H1 (cell line): ENCODE results near the gene TEX2. TPM values are rescaled to one million over a fixed set of nuclear protein-coding genes. Genes with fewer than 3 reads are reported as not detected.

Experiments used
- CTCF ChIA-PET: fragments of 300-600 bp; sonication (Branson Sonifier 250); formaldehyde crosslinking; loops from one replicate; lab custom pipeline; 2021; ENCODE audit not compliant: partially characterized antibody; lab: Charles Lee
- POLR2A ChIA-PET: fragments of 300-600 bp; sonication (Branson Sonifier 250); formaldehyde crosslinking; loops from one replicate; lab custom pipeline; 2021; ENCODE audit warnings: inconsistent platforms; ENCODE audit not compliant: partially characterized antibody; lab: Charles Lee
- DNase-seq, 2 experiments: peaks; one replicate each; pipeline versions ENCODE4 v3.0.0 to v3.0.0-alpha.2; 2010 to 2022; ENCODE audit warnings: low spot score in 2 of 2, low read depth in 1 of 2, mixed read lengths in 1 of 2
- FAIRE-seq: peaks from 2 replicates; lab custom pipeline; 2011; peaks lifted over from hg19 to GRCh38; lab: Jason Lieb, UNC
- H2AFZ ChIP-seq: 2 replicates; pipeline ENCODE4 v1.8.1; 2012; ENCODE audit warnings: low read length, inconsistent platforms
- H2AK5ac ChIP-seq: 2 replicates; pipeline ENCODE4 v1.6.1; 2013; ENCODE audit warnings: low read depth, low read length
- H2BK120ac ChIP-seq: replicated peaks from 2 replicates; pipeline ENCODE3; 2013; ENCODE audit warnings: low read depth, low read length, inconsistent platforms
- H2BK12ac ChIP-seq: 2 replicates; pipeline ENCODE4 v1.6.1; 2013; ENCODE audit warnings: low read depth, low read length
- H2BK15ac ChIP-seq: 2 replicates; pipeline ENCODE4 v1.6.1; 2013; ENCODE audit warnings: low read length
- H2BK20ac ChIP-seq: 2 replicates; pipeline ENCODE4 v1.6.1; 2013; ENCODE audit warnings: low read length
- H2BK5ac ChIP-seq: 2 replicates; pipeline ENCODE4 v1.6.1; 2013; ENCODE audit warnings: low read depth, low read length
- H3K14ac ChIP-seq: 2 replicates; pipeline ENCODE4 v1.6.1; 2013; ENCODE audit warnings: inconsistent platforms; ENCODE audit not compliant: insufficient read length
- H3K18ac ChIP-seq: 2 replicates; pipeline ENCODE4 v1.6.1; 2013; ENCODE audit warnings: low read length; ENCODE audit errors: extremely low read depth
- H3K23ac ChIP-seq: 2 replicates; pipeline ENCODE4 v1.6.1; 2013; ENCODE audit warnings: inconsistent platforms; ENCODE audit not compliant: insufficient read length
- H3K23me2 ChIP-seq: 2 replicates; pipeline ENCODE4 v1.6.1; 2013; ENCODE audit warnings: low read depth, low read length
- H3K27ac ChIP-seq: 2 replicates; pipeline ENCODE4 v1.6.1; 2011; ENCODE audit warnings: low read depth, low read length, inconsistent platforms
- H3K27me3 ChIP-seq, 4 experiments: replicated peaks in 1 of 4; 1 replicate in 1 of 4; 2 replicates in 3 of 4; pipeline versions ENCODE4 v1.6.1 to v1.8.1; 2011 to 2013; ENCODE audit warnings: low read length in 3 of 4, mild to moderate bottlenecking in 3 of 4, inconsistent platforms in 2 of 4, mixed read lengths in 2 of 4, moderate library complexity in 1 of 4; ENCODE audit not compliant: control insufficient read depth in 3 of 4, insufficient read depth in 3 of 4; ENCODE audit errors: extremely low read depth in 1 of 4
- H3K36me3 ChIP-seq, 4 experiments: 2 replicates each; pipeline versions ENCODE4 v1.6.1 to v1.8.1; 2011 to 2013; ENCODE audit warnings: mild to moderate bottlenecking in 4 of 4, low read length in 3 of 4, moderate library complexity in 2 of 4, control low read depth in 1 of 4, inconsistent platforms in 1 of 4; ENCODE audit not compliant: insufficient read depth in 4 of 4, control insufficient read depth in 2 of 4
- H3K4ac ChIP-seq: replicated peaks from 2 replicates; pipeline ENCODE3; 2013; ENCODE audit warnings: low read length, low read depth, mixed read lengths, inconsistent platforms; ENCODE audit not compliant: insufficient read length
- H3K4me1 ChIP-seq, 4 experiments: replicated peaks in 1 of 4; 1 replicate in 1 of 4; 2 replicates in 3 of 4; pipeline versions ENCODE4 v1.6.1 to v1.8.1; 2011 to 2013; ENCODE audit warnings: low read length in 3 of 4, inconsistent platforms in 2 of 4, mixed read lengths in 1 of 4; ENCODE audit not compliant: insufficient read depth in 4 of 4, control insufficient read depth in 3 of 4
- H3K4me2 ChIP-seq, 2 experiments: 2 replicates each; pipeline versions ENCODE4 v1.6.1 to v1.8.1; 2011 to 2013; ENCODE audit warnings: low read depth in 2 of 2, low read length in 2 of 2, control low read depth in 1 of 2, inconsistent platforms in 1 of 2, mild to moderate bottlenecking in 1 of 2; ENCODE audit not compliant: insufficient read depth in 1 of 2
- H3K4me3 ChIP-seq, 4 experiments: fragments of 200-600, 300-600 bp in 1 of 4; sonication (generic), shearing (Covaris generic), sonication (Bioruptor Twin) in 1 of 4; 2 replicates each; pipeline versions ENCODE4 v1.5.1 to v1.8.1; 2011 to 2016; ENCODE audit warnings: low read length in 4 of 4, low read depth in 3 of 4, control low read depth in 2 of 4, inconsistent platforms in 2 of 4, mild to moderate bottlenecking in 2 of 4, mixed read lengths in 1 of 4, moderate library complexity in 1 of 4; ENCODE audit not compliant: insufficient read depth in 2 of 4; ENCODE audit errors: extremely low read depth in 1 of 4
- H3K56ac ChIP-seq: replicated peaks from 2 replicates; pipeline ENCODE3; 2013; ENCODE audit warnings: low read depth, mild to moderate bottlenecking, mixed read lengths, low read length, inconsistent platforms; ENCODE audit not compliant: insufficient read length
- H3K79me1 ChIP-seq: 2 replicates; pipeline ENCODE4 v1.6.1; 2013; ENCODE audit warnings: low read depth, low read length, control low read depth
- H3K79me2 ChIP-seq, 2 experiments: 2 replicates each; pipeline versions ENCODE4 v1.6.1 to v1.8.1; 2012 to 2013; ENCODE audit warnings: low read length in 2 of 2, mild to moderate bottlenecking in 2 of 2, inconsistent platforms in 1 of 2; ENCODE audit not compliant: insufficient read depth in 2 of 2, control insufficient read depth in 1 of 2
- H3K9ac ChIP-seq, 4 experiments: replicated peaks in 1 of 4; 1 replicate in 1 of 4; 2 replicates in 3 of 4; pipeline versions ENCODE4 v1.6.1 to v1.8.1; 2011 to 2013; ENCODE audit warnings: low read depth in 3 of 4, low read length in 3 of 4, control low read depth in 2 of 4, mild to moderate bottlenecking in 2 of 4, moderate library complexity in 2 of 4, inconsistent platforms in 1 of 4; ENCODE audit errors: extremely low read depth in 1 of 4
- H3K9me3 ChIP-seq, 2 experiments: 2 replicates each; pipeline versions ENCODE4 v1.6.1 to v1.8.1; 2012 to 2013; ENCODE audit warnings: mild to moderate bottlenecking in 2 of 2, moderate library complexity in 2 of 2, control low read depth in 1 of 2, inconsistent platforms in 1 of 2, low read depth in 1 of 2, low read length in 1 of 2, mixed read lengths in 1 of 2; ENCODE audit not compliant: insufficient read depth in 2 of 2
- H4K20me1 ChIP-seq, 2 experiments: replicated peaks in 1 of 2; 2 replicates each; pipeline versions ENCODE3 to v1.8.1; 2011 to 2013; ENCODE audit warnings: inconsistent platforms in 2 of 2, low read length in 2 of 2, mild to moderate bottlenecking in 1 of 2; ENCODE audit not compliant: insufficient read depth in 2 of 2, control insufficient read depth in 1 of 2
- H4K5ac ChIP-seq: 2 replicates; pipeline ENCODE4 v1.6.1; 2013; ENCODE audit warnings: low read length, low read depth, mixed read lengths, inconsistent platforms; ENCODE audit not compliant: insufficient read length
- H4K8ac ChIP-seq: 2 replicates; pipeline ENCODE4 v1.8.0; 2013; ENCODE audit warnings: mild to moderate bottlenecking, moderate library complexity, low read length, inconsistent platforms; ENCODE audit not compliant: insufficient read depth; ENCODE audit errors: extremely low read depth
- H4K91ac ChIP-seq: replicated peaks from 2 replicates; pipeline ENCODE3; 2013; ENCODE audit warnings: low read length, mixed read lengths, inconsistent platforms; ENCODE audit not compliant: insufficient read length
- BACH1 ChIP-seq: IDR thresholded peaks from 2 replicates; pipeline ENCODE4 v1.6.1; 2012; ENCODE audit warnings: low read length, improper control_type of control experiment
- CHD2 ChIP-seq: IDR thresholded peaks from 2 replicates; pipeline ENCODE4 v1.6.1; 2012; ENCODE audit warnings: low read length, improper control_type of control experiment
- MAFK ChIP-seq: IDR thresholded peaks from 2 replicates; pipeline ENCODE4 v1.6.1; 2012; ENCODE audit warnings: low read depth, mild to moderate bottlenecking, improper control_type of control experiment, low read length
- POLR2A ChIP-seq, 2 experiments: IDR thresholded peaks; 1 replicate in 1 of 2; 2 replicates in 1 of 2; pipeline ENCODE4 v1.6.1; 2011; ENCODE audit warnings: low read depth in 2 of 2, low read length in 2 of 2, mild to moderate bottlenecking in 2 of 2; ENCODE audit errors: control extremely low read depth in 1 of 2
- RAD21 ChIP-seq, 2 experiments: IDR thresholded peaks in 1 of 2; conservative IDR thresholded peaks in 1 of 2; 2 replicates each; pipeline ENCODE4 v1.6.1; 2011; ENCODE audit warnings: low read depth in 2 of 2, low read length in 2 of 2, improper control_type of control experiment in 1 of 2, inconsistent platforms in 1 of 2, mild to moderate bottlenecking in 1 of 2, moderate library complexity in 1 of 2
- RBBP5 ChIP-seq: IDR thresholded peaks from 2 replicates; pipeline ENCODE4 v1.7.1; 2012; ENCODE audit warnings: low read depth, mild to moderate bottlenecking, inconsistent platforms, low read length, moderate library complexity, borderline replicate concordance
- SIRT6 ChIP-seq: IDR thresholded peaks from one replicate; pipeline ENCODE4 v1.7.1; 2012; ENCODE audit warnings: low read length, inconsistent platforms
- SP2 ChIP-seq: IDR thresholded peaks from 2 replicates; pipeline ENCODE4 v1.6.1; 2012; ENCODE audit warnings: mild to moderate bottlenecking, low read length, inconsistent platforms
- TEAD4 ChIP-seq: IDR thresholded peaks from 2 replicates; pipeline ENCODE4 v1.6.1; 2012; ENCODE audit warnings: low read depth, low read length, inconsistent platforms, mixed read lengths
- WGBS, 2 experiments: shearing (Covaris generic) in 1 of 2; methylation state at CpG; one replicate each; pipeline versions ENCODE4 v1.1.6 to v1.1.7; 2013 to 2015; ENCODE audit warnings: low lambda C conversion rate in 2 of 2, mixed read lengths in 2 of 2, inconsistent platforms in 1 of 2, low coverage in 1 of 2, missing lambda C conversion rate in 1 of 2; ENCODE audit not compliant: insufficient replicate concordance in 2 of 2, insufficient coverage in 1 of 2, insufficient read length in 1 of 2; ENCODE audit errors: extremely low coverage in 1 of 2, missing lambda C conversion rate in 1 of 2; 5-methylcytosine and 5-hydroxymethylcytosine counted together
- polyA plus RNA-seq, 7 experiments: library from polyadenylated mRNA; depleted of rRNA in 3 of 7; stranded (reverse) in 5 of 7; unstranded in 2 of 7; fragments of >200 nt in 5 of 7; fragments of 200-250 nt in 2 of 7; gene quantifications; 1 replicate in 5 of 7; 2 replicates in 1 of 7; 4 replicates in 1 of 7; pipeline versions ENCODE4 v1.2.1 to v1.2.3, GENCODE V29; 2011 to 2013; ENCODE audit warnings: missing spikeins in 2 of 7, mixed read lengths in 2 of 7
- total RNA-seq: library from RNA; stranded (reverse); fragmentation: NEBNext Ultra II Directional; extraction: Animal tissue kit (Norgen Biotek cat#: 25700); gene quantifications from 2 replicates; pipeline ENCODE4 v1.2.1, GENCODE V29; 2021
- TF ChIP-seq, protein P1 (sequence below): IDR thresholded peaks from 2 replicates; pipeline ENCODE4 v1.6.1; 2012; ENCODE audit warnings: inconsistent platforms
- TF ChIP-seq, protein P2 (sequence below): IDR thresholded peaks from 2 replicates; pipeline ENCODE4 v1.6.1; 2011; ENCODE audit warnings: low read length, improper control_type of control experiment

TEX2 gene
- total and polyA plus RNA-seq, 2 of the 8 experiments (the other 6 are each of a cell fraction or from before 2014, with no cell fraction given) = 6.1 to 15.6 TPM

DNA sequence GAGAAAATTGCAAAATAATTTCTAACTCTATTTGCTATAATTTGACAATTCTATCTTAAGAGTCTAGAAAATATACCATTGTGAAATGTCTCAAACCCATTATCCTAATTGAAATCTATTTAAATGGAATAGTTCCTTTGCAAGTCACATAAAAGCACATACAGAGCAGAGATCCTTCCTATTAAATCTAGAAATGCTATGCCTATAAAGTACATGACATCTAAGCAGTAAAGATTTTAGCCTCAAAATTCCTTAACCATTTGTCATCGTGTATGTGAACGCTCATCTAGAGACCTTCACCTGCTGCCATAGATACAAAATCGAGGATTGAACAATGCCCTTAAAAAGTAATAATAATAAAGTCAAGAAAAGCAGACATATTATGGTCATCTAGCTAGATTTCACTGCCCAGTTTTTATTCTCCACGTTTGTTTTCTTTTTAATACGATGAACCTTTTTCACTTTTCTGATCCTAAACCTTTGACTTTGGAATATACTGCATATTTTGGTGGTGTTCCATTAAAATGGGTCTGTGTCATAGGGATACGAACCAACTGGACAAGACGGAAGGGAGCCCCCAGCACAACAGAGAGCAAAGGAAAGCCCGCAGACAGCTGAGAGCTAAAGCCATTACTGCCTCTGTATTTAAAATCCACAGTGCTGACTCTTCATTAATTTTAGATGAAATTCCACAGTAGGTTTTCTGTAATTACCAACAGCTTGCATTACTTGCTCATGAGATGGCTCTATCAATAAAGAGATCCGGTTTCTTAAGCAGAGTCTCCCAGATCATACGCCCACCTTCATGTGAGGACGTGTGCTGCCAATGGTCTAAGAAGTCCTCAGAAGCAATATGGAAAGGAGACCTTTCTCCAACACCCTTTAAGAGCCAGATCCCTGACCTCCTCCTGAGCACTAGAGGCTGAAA lies 17.6 kb downstream of the TEX2 start:
- H3K4me2 ChIP-seq = no peak overlapping the region
- CTCF ChIA-PET = interaction anchor here (0.7 to 2.1 kb wide), 5 partner anchors 9 to 80 kb away, joined by 3 to 11 read pairs (median 4); no protein-coding TSS in a partner anchor
- peaks cover 0 to 2% of the 10 kb centered on the region in 2 experiments for H4K20me1 ChIP-seq
- H3K56ac ChIP-seq = no peak overlapping the region
- H2BK20ac ChIP-seq = no peak overlapping the region
- no peak for FAIRE-seq
- no peak overlapping the region for H2AK5ac ChIP-seq
- H3K4me3 ChIP-seq = no peak overlapping the region
- no peak overlapping the region for H2BK15ac ChIP-seq
- peaks cover 0 to 2% (median under 1%) of the 10 kb centered on the region in 4 experiments; a peak in 3 of 7 replicates for H3K4me1 ChIP-seq
- no peak overlapping the region for H3K9ac ChIP-seq
- H4K5ac ChIP-seq = no peak overlapping the region
- no peaks in the 10 kb centered on the region for H3K9me3 ChIP-seq
- H3K23me2 ChIP-seq = no peaks in the 10 kb centered on the region
- peaks cover 2% of the 10 kb centered on the region for H3K79me1 ChIP-seq
- no peak overlapping the region for H2AFZ ChIP-seq
- no peak overlapping the region for H3K18ac ChIP-seq
- no peak overlapping the region for H4K8ac ChIP-seq
- no peak overlapping the region for H3K4ac ChIP-seq
- H2BK12ac ChIP-seq = no peak overlapping the region
- no peak overlapping the region for H2BK120ac ChIP-seq
- no peaks in the 10 kb centered on the region for H3K27me3 ChIP-seq
- H3K79me2 ChIP-seq = 0 out of 4 replicates have a peak, but pooled peaks cover 0 to 2% of the 10 kb centered on the region in 2 experiments
- no peak overlapping the region for H3K27ac ChIP-seq
- no peak overlapping the region for H4K91ac ChIP-seq
- no peaks in the 10 kb centered on the region for H3K36me3 ChIP-seq
- H2BK5ac ChIP-seq = no peak overlapping the region
- POLR2A ChIA-PET = no interaction called here
- DNase-seq = no peak
- H3K23ac ChIP-seq = no peak overlapping the region
- WGBS, 2 experiments = 94% methylated on average over 11 of the region's 11 CpGs; no CpG with 5 or more reads in 1 of the 2 experiments
- H3K14ac ChIP-seq = no peak overlapping the region
- TF ChIP-seq RBBP5 (no peak), POLR2A (IDR thresholded peaks at IDR 0.05; ENCODE audit: control extremely low read depth in 1 of 2, low read depth in 2 of 2, low read length in 2 of 2) (no peak), MAFK (no peak), BACH1 (no peak), CHD2 (no peak), TEAD4 (no peak), SP2 (no peak), RAD21 (IDR thresholded peaks at IDR 0.05 in 1 of 2, conservative IDR thresholded peaks at IDR 0.05 in 1 of 2; ENCODE audit: low read depth in 2 of 2, low read length in 2 of 2) (no peak), SIRT6 (no peak)
- TF ChIP-seq, protein P1, sequence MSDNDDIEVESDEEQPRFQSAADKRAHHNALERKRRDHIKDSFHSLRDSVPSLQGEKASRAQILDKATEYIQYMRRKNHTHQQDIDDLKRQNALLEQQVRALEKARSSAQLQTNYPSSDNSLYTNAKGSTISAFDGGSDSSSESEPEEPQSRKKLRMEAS = no peak
- TF ChIP-seq, protein P2, sequence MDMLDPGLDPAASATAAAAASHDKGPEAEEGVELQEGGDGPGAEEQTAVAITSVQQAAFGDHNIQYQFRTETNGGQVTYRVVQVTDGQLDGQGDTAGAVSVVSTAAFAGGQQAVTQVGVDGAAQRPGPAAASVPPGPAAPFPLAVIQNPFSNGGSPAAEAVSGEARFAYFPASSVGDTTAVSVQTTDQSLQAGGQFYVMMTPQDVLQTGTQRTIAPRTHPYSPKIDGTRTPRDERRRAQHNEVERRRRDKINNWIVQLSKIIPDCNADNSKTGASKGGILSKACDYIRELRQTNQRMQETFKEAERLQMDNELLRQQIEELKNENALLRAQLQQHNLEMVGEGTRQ = no peak
